Measurements from ENCODE around the gene PARS2.
A peak's percentile ranks its signal among the peaks of the same experiment; 100 is the strongest.

The PARS2 gene

GRCh38 chr1:54774820-54775498, 10.6 kb upstream of the PARS2 start:
- DNase-seq (ENCODE audit: low read depth), result no peak

GRCh38 chr1:54772951-54773350, 8.6 kb upstream of the PARS2 start:
- in situ Hi-C loops (cut with HindIII; ENCODE audit: low sequenced_read_pairs), result no loop called here
- DNase-seq (ENCODE audit: low read depth), result no peak
- no peak overlapping the region for H3K4me3 ChIP-seq (ENCODE audit: low read depth, low read length)
- no peak for TF ChIP-seq CTCF (IDR thresholded peaks at IDR 0.05; ENCODE audit: low read depth, low read length, missing control alignments)

More at GRCh38 chr1:54774820-54775498, 10.6 kb upstream of the PARS2 start:
- H3K4me3 ChIP-seq (ENCODE audit: low read depth, low read length), result no peak overlapping the region
- TF ChIP-seq CTCF (IDR thresholded peaks at IDR 0.05; ENCODE audit: low read depth, low read length, missing control alignments), result no peak
- in situ Hi-C loops (cut with HindIII; ENCODE audit: low sequenced_read_pairs), result no loop called here

- TF ChIP-seq CTCF (IDR thresholded peaks at IDR 0.05; ENCODE audit: low read depth, low read length, missing control alignments), result no peak
- DNase-seq (ENCODE audit: low read depth), result no peak
- H3K4me3 ChIP-seq (ENCODE audit: low read depth, low read length), result no peak overlapping the region
- in situ Hi-C loops (cut with HindIII; ENCODE audit: low sequenced_read_pairs), result no loop called here
Measured at GRCh38 chr1:54768093-54768492, 3.8 kb upstream of the PARS2 start.

- no peak for TF ChIP-seq CTCF (IDR thresholded peaks at IDR 0.05; ENCODE audit: low read depth, low read length, missing control alignments)
- in situ Hi-C loops (cut with HindIII; ENCODE audit: low sequenced_read_pairs), result no loop called here
- no peak for DNase-seq (ENCODE audit: low read depth)
- H3K4me3 ChIP-seq (ENCODE audit: low read depth, low read length), result no peak overlapping the region
Measured at GRCh38 chr1:54767526-54767925, 3.2 kb upstream of the PARS2 start.

- TF ChIP-seq CTCF (IDR thresholded peaks at IDR 0.05; ENCODE audit: low read depth, low read length, missing control alignments), result no peak
- DNase-seq (ENCODE audit: low read depth), result no peak
- in situ Hi-C loops (cut with HindIII; ENCODE audit: low sequenced_read_pairs), result no loop called here
- no peak overlapping the region for H3K4me3 ChIP-seq (ENCODE audit: low read depth, low read length)
Measured at GRCh38 chr1:54766726-54767125, 2.4 kb upstream of the PARS2 start.

GRCh38 chr1:54764922-54765561, 719 bp upstream of the PARS2 start:
- H3K4me3 ChIP-seq (ENCODE audit: low read depth, low read length), result peak overlapping the region; percentile 94
- in situ Hi-C loops (cut with HindIII; ENCODE audit: low sequenced_read_pairs), result no loop called here
- DNase-seq (ENCODE audit: low read depth), result no peak
- no peak for TF ChIP-seq CTCF (IDR thresholded peaks at IDR 0.05; ENCODE audit: low read depth, low read length, missing control alignments)

Measured in astrocyte of the cerebellum (primary cell).